Mesenchymal stem cell (in vitro differentiated cells and primary cell): ENCODE results near the gene GUCY1A1.

Experiments used
- DNase-seq: peaks from one replicate; pipeline ENCODE4 v3.0.0-alpha.2; 2013
- H2AFZ ChIP-seq: one replicate; pipeline ENCODE4 v1.6.1; 2013; ENCODE audit warnings: low read depth, mild to moderate bottlenecking, control low read depth, inconsistent platforms, low read length, moderate library complexity
- H2AK5ac ChIP-seq: 2 replicates; pipeline ENCODE4 v1.6.1; 2013; ENCODE audit warnings: low read length, moderate library complexity, mild to moderate bottlenecking, inconsistent platforms; ENCODE audit not compliant: severe bottlenecking
- H2BK120ac ChIP-seq: one replicate; pipeline ENCODE4 v1.6.1; 2013; ENCODE audit warnings: low read depth, mild to moderate bottlenecking, inconsistent platforms, low read length, moderate library complexity
- H2BK12ac ChIP-seq, 2 experiments: one replicate each; pipeline ENCODE4 v1.6.1; 2013; ENCODE audit warnings: inconsistent platforms in 2 of 2, low read length in 2 of 2, mild to moderate bottlenecking in 2 of 2, moderate library complexity in 2 of 2, control low read depth in 1 of 2
- H2BK15ac ChIP-seq: one replicate; pipeline ENCODE4 v1.6.1; 2013; ENCODE audit warnings: mild to moderate bottlenecking, low read depth, inconsistent platforms; ENCODE audit not compliant: poor library complexity, severe bottlenecking
- H2BK5ac ChIP-seq: 2 replicates; pipeline ENCODE4 v1.6.1; 2013; ENCODE audit warnings: low read depth, mild to moderate bottlenecking, low read length, control low read depth, inconsistent platforms; ENCODE audit not compliant: poor library complexity, severe bottlenecking
- H3K14ac ChIP-seq, 2 experiments: one replicate each; pipeline ENCODE4 v1.6.1; 2013; ENCODE audit warnings: inconsistent platforms in 2 of 2, low read length in 2 of 2, control low read depth in 1 of 2, mild to moderate bottlenecking in 1 of 2, moderate library complexity in 1 of 2
- H3K18ac ChIP-seq, 2 experiments: one replicate each; pipeline ENCODE4 v1.6.1; 2013; ENCODE audit warnings: inconsistent platforms in 2 of 2, low read length in 2 of 2, control low read depth in 1 of 2, low read depth in 1 of 2, mild to moderate bottlenecking in 1 of 2
- H3K23ac ChIP-seq, 2 experiments: one replicate each; pipeline ENCODE4 v1.6.1; 2013; ENCODE audit warnings: inconsistent platforms in 2 of 2, low read length in 2 of 2, mild to moderate bottlenecking in 2 of 2, moderate library complexity in 2 of 2, control low read depth in 1 of 2
- H3K27ac ChIP-seq: 2 replicates; pipeline ENCODE4 v1.5.1; 2013; ENCODE audit warnings: mild to moderate bottlenecking, moderate library complexity, low read length, control low read depth, inconsistent platforms; ENCODE audit not compliant: poor library complexity, severe bottlenecking
- H3K27me3 ChIP-seq, 2 experiments: 2 replicates each; pipeline versions ENCODE4 v1.6.1 to v1.7.0; 2013; ENCODE audit warnings: low read length in 2 of 2, mild to moderate bottlenecking in 2 of 2, moderate library complexity in 2 of 2, control low read depth in 1 of 2, inconsistent platforms in 1 of 2; ENCODE audit not compliant: control insufficient read depth in 1 of 2, insufficient read depth in 1 of 2
- H3K36me3 ChIP-seq, 2 experiments: 2 replicates each; pipeline versions ENCODE4 v1.6.1 to v1.7.0; 2013; ENCODE audit warnings: low read length in 2 of 2, control low read depth in 1 of 2, inconsistent platforms in 1 of 2, low read depth in 1 of 2, mild to moderate bottlenecking in 1 of 2; ENCODE audit not compliant: insufficient read depth in 2 of 2, control insufficient read depth in 1 of 2
- H3K4ac ChIP-seq, 2 experiments: one replicate each; pipeline ENCODE4 v1.6.1; 2013; ENCODE audit warnings: inconsistent platforms in 2 of 2, low read length in 2 of 2, mild to moderate bottlenecking in 2 of 2, moderate library complexity in 2 of 2, control low read depth in 1 of 2, low read depth in 1 of 2
- H3K4me1 ChIP-seq: 2 replicates; pipeline ENCODE4 v1.6.1; 2013; ENCODE audit warnings: low read depth, low read length, control low read depth; ENCODE audit not compliant: control insufficient read depth, insufficient read depth
- H3K4me2 ChIP-seq: 2 replicates; pipeline ENCODE4 v1.6.1; 2013; ENCODE audit warnings: low read length, mild to moderate bottlenecking, inconsistent platforms; ENCODE audit not compliant: poor library complexity, severe bottlenecking
- H3K4me3 ChIP-seq, 2 experiments: 2 replicates each; pipeline versions ENCODE4 v1.5.1 to v1.7.0; 2013; ENCODE audit warnings: low read length in 2 of 2, mild to moderate bottlenecking in 2 of 2, control low read depth in 1 of 2, low read depth in 1 of 2; ENCODE audit not compliant: insufficient read depth in 1 of 2
- H3K79me1 ChIP-seq: replicated peaks from 2 replicates; pipeline ENCODE4 v1.6.1; 2013; ENCODE audit warnings: mild to moderate bottlenecking, control low read depth, low read length, inconsistent platforms; ENCODE audit not compliant: poor library complexity, severe bottlenecking
- H3K9ac ChIP-seq: 2 replicates; pipeline ENCODE4 v1.7.0; 2013; ENCODE audit warnings: mild to moderate bottlenecking, low read length, moderate library complexity
- H3K9me3 ChIP-seq: 2 replicates; pipeline ENCODE4 v1.7.0; 2013; ENCODE audit warnings: mild to moderate bottlenecking, low read length; ENCODE audit not compliant: control insufficient read depth
- H4K8ac ChIP-seq: one replicate; pipeline ENCODE4 v1.6.1; 2013; ENCODE audit warnings: inconsistent platforms, mild to moderate bottlenecking, low read length, moderate library complexity
- H4K91ac ChIP-seq: one replicate; pipeline ENCODE4 v1.6.1; 2013; ENCODE audit warnings: mild to moderate bottlenecking, low read length, inconsistent platforms
- WGBS: methylation state at CpG from one replicate; pipeline ENCODE4 v1.1.7; 2013; ENCODE audit warnings: mixed read lengths; 5-methylcytosine and 5-hydroxymethylcytosine counted together

GUCY1A1 gene

GRCh38 chr4:155629956-155630355 lies 36.7 kb upstream of the GUCY1A1 start:
- Histone ChIP-seq H3K14ac (no peak overlapping the region), H3K9me3 (no peaks in the 10 kb centered on the region), H2BK12ac (no peak overlapping the region), H3K27me3 (no peaks in the 10 kb centered on the region), H3K4me2 (no peak overlapping the region), H3K36me3 (no peaks in the 10 kb centered on the region), H3K4me1 (peaks cover 6% of the 10 kb centered on the region), H4K91ac (no peak overlapping the region), H2BK5ac (no peak overlapping the region), H2BK120ac (no peak overlapping the region), H2AFZ (no peak overlapping the region), H3K27ac (no peak overlapping the region), H3K79me1 (no peaks in the 10 kb centered on the region), H2AK5ac (no peak overlapping the region), H2BK15ac (no peak overlapping the region), H3K9ac (no peak overlapping the region), H3K18ac (no peak overlapping the region), H3K23ac (no peak overlapping the region), H4K8ac (no peak overlapping the region), H3K4ac (no peak overlapping the region), H3K4me3 (no peak overlapping the region)
- WGBS, result no CpG with 5 or more reads among the region's 1 CpG
- peak; percentile 71 for DNase-seq

- Histone ChIP-seq H3K4me2 (no peak overlapping the region), H2BK120ac (no peak overlapping the region), H3K9ac (no peak overlapping the region), H2AK5ac (no peak overlapping the region), H3K14ac (no peak overlapping the region), H4K8ac (no peak overlapping the region), H3K4ac (no peak overlapping the region), H3K4me1 (peaks cover 2% of the 10 kb centered on the region), H3K23ac (no peak overlapping the region), H3K27me3 (no peaks in the 10 kb centered on the region), H4K91ac (no peak overlapping the region), H3K9me3 (no peaks in the 10 kb centered on the region), H2BK15ac (no peak overlapping the region), H3K18ac (no peak overlapping the region), H2BK12ac (no peak overlapping the region), H3K36me3 (no peaks in the 10 kb centered on the region), H2BK5ac (no peak overlapping the region), H2AFZ (no peak overlapping the region), H3K79me1 (no peaks in the 10 kb centered on the region), H3K27ac (no peak overlapping the region), H3K4me3 (no peak overlapping the region)
- no peak for DNase-seq
- WGBS, result 50% methylated on average over 2 of the region's 4 CpGs
Observed at GRCh38 chr4:155632310-155632840, 34.3 kb upstream of the GUCY1A1 start.

- no peak overlapping the region for H2BK15ac ChIP-seq
- H3K4ac ChIP-seq, result no peak overlapping the region
- no peak overlapping the region for H3K4me2 ChIP-seq
- H3K27me3 ChIP-seq, result no peaks in the 10 kb centered on the region
- no peaks in the 10 kb centered on the region for H3K4me1 ChIP-seq
- WGBS, result 100% methylated on average over 3 of the region's 5 CpGs
- H4K91ac ChIP-seq, result no peak overlapping the region
- no peak overlapping the region for H2BK5ac ChIP-seq
- H3K27ac ChIP-seq, result no peak overlapping the region
- H3K23ac ChIP-seq, result no peak overlapping the region
- no peak overlapping the region for H2BK12ac ChIP-seq
- no peak overlapping the region for H2BK120ac ChIP-seq
- no peak overlapping the region for H3K18ac ChIP-seq
- H3K79me1 ChIP-seq, result no peaks in the 10 kb centered on the region
- no peaks in the 10 kb centered on the region for H3K36me3 ChIP-seq
- no peak overlapping the region for H2AFZ ChIP-seq
- H4K8ac ChIP-seq, result no peak overlapping the region
- H2AK5ac ChIP-seq, result no peak overlapping the region
- H3K14ac ChIP-seq, result no peak overlapping the region
- no peak overlapping the region for H3K9ac ChIP-seq
- no peak overlapping the region for H3K4me3 ChIP-seq
- H3K9me3 ChIP-seq, result no peaks in the 10 kb centered on the region
- DNase-seq, result no peak
Observed at GRCh38 chr4:155638195-155638965, 28.3 kb upstream of the GUCY1A1 start.

- Histone ChIP-seq H4K8ac (no peak overlapping the region), H3K4me2 (no peak overlapping the region), H2BK15ac (no peak overlapping the region), H3K27ac (no peak overlapping the region), H4K91ac (no peak overlapping the region), H3K9ac (peak overlapping the region; percentile 15), H3K27me3 (no peaks in the 10 kb centered on the region), H3K14ac (no peak overlapping the region), H3K4me1 (no peaks in the 10 kb centered on the region), H3K9me3 (no peaks in the 10 kb centered on the region), H3K4ac (no peak overlapping the region), H2AFZ (no peak overlapping the region), H3K4me3 (no peak overlapping the region), H3K18ac (no peak overlapping the region), H3K23ac (no peak overlapping the region), H2AK5ac (no peak overlapping the region), H2BK5ac (no peak overlapping the region), H2BK12ac (no peak overlapping the region), H2BK120ac (no peak overlapping the region), H3K36me3 (no peaks in the 10 kb centered on the region), H3K79me1 (no peaks in the 10 kb centered on the region)
- peak; percentile 61 for DNase-seq
- 67% methylated on average over 2 of the region's 3 CpGs for WGBS
Observed at GRCh38 chr4:155639704-155640523, 26.7 kb upstream of the GUCY1A1 start.
